ENCODE measurements around the gene PCDHGA7. TPM values are rescaled to one million over a fixed set of nuclear protein-coding genes. Genes with fewer than 3 reads are reported as not detected.
"Not testable (repeated sequence)": the region's sequence is repeated elsewhere in the genome, so short reads cannot be mapped to it uniquely, and the experiment has no call there.

PCDHGA7 gene
- total RNA-seq, 1 donor from 2014 or later, result 6.3 TPM

DNA sequence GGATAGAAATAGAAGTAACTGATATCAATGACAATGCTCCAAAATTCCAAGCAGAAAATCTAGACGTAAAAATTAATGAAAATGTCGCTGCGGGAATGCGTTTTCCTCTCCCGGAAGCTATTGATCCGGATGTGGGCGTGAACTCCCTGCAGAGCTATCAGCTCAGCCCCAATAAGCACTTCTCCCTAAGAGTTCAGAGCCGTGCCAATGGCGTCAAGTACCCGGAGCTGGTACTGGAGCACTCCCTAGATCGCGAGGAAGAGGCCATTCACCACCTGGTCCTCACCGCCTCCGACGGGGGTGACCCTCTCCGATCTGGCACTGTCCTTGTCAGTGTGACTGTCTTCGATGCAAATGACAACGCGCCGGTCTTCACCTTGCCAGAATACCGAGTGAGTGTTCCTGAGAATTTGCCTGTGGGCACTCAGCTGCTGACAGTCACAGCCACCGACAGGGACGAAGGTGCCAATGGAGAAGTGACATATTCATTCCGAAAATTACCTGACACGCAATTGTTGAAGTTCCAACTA is 31.1 kb downstream of the PCDHGA7 start:
- Mint-ChIP-seq H3K4me3 (ENCODE audit: unreplicated experiment) (peak overlapping the region; percentile 96), H3K9me3 (ENCODE audit: unreplicated experiment) (peaks cover 32% of the 10 kb centered on the region), H3K4me1 (ENCODE audit: unreplicated experiment) (peaks cover 49% of the 10 kb centered on the region), H3K36me3 (ENCODE audit: low read depth, unreplicated experiment) (peaks cover 56% of the 10 kb centered on the region), H3K27ac (ENCODE audit: unreplicated experiment) (peak overlapping the region; percentile 84), H3K27me3 (ENCODE audit: unreplicated experiment) (peaks cover 19% of the 10 kb centered on the region)
- no peak for DNase-seq (ENCODE audit: low spot score)
- TF ChIP-seq, protein P1, sequence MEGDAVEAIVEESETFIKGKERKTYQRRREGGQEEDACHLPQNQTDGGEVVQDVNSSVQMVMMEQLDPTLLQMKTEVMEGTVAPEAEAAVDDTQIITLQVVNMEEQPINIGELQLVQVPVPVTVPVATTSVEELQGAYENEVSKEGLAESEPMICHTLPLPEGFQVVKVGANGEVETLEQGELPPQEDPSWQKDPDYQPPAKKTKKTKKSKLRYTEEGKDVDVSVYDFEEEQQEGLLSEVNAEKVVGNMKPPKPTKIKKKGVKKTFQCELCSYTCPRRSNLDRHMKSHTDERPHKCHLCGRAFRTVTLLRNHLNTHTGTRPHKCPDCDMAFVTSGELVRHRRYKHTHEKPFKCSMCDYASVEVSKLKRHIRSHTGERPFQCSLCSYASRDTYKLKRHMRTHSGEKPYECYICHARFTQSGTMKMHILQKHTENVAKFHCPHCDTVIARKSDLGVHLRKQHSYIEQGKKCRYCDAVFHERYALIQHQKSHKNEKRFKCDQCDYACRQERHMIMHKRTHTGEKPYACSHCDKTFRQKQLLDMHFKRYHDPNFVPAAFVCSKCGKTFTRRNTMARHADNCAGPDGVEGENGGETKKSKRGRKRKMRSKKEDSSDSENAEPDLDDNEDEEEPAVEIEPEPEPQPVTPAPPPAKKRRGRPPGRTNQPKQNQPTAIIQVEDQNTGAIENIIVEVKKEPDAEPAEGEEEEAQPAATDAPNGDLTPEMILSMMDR (IDR thresholded peaks at IDR 0.05; ENCODE audit: unreplicated experiment), result no peak

DNA sequence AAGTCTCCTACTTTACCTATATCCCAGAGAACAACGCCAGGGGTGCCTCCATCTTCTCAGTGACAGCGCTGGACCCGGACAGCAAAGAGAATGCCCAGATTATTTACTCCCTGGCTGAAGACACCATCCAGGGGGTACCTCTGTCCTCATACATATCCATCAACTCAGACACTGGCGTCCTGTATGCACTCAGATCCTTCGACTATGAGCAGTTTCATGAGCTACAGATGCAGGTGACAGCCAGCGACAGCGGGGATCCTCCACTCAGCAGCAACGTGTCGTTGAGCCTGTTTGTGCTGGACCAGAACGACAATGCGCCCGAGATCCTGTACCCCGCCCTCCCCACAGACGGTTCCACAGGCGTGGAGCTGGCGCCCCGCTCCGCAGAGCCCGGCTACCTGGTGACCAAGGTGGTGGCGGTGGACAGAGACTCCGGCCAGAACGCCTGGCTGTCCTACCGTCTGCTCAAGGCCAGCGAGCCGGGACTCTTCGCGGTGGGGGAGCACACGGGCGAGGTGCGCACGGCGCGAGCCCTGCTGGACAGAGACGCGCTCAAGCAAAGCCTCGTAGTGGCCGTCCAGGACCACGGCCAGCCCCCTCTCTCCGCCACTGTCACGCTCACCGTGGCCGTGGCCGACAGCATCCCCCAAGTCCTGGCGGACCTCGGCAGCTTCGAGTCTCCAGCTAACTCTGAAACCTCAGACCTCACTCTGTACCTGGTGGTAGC is 32.2 kb downstream of the PCDHGA7 start:
- peak overlapping the region; percentile 68 for H3K4me3 Mint-ChIP-seq (ENCODE audit: unreplicated experiment)
- DNase-seq (ENCODE audit: low spot score); H3K27ac Mint-ChIP-seq (ENCODE audit: unreplicated experiment): not testable (repeated sequence)
- H3K4me1 Mint-ChIP-seq (ENCODE audit: unreplicated experiment), result peaks cover 46% of the 10 kb centered on the region
- peaks cover 23% of the 10 kb centered on the region for H3K27me3 Mint-ChIP-seq (ENCODE audit: unreplicated experiment)
- peaks cover 36% of the 10 kb centered on the region for H3K9me3 Mint-ChIP-seq (ENCODE audit: unreplicated experiment)
- H3K36me3 Mint-ChIP-seq (ENCODE audit: low read depth, unreplicated experiment), result peaks cover 57% of the 10 kb centered on the region

DNA sequence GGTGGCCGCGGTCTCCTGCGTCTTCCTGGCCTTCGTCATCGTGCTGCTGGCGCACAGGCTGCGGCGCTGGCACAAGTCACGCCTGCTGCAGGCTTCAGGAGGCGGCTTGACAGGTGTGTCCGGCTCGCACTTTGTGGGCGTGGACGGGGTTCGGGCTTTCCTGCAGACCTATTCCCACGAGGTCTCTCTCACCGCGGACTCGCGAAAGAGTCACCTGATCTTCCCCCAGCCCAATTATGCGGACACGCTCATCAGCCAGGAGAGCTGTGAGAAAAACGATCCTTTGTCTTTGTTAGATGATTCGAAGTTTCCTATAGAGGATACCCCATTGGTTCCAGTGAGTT is 32.7 kb downstream of the PCDHGA7 start:
- H3K27ac Mint-ChIP-seq (ENCODE audit: unreplicated experiment); H3K4me3 Mint-ChIP-seq (ENCODE audit: unreplicated experiment); DNase-seq (ENCODE audit: low spot score): not testable (repeated sequence)
- H3K9me3 Mint-ChIP-seq (ENCODE audit: unreplicated experiment), result peaks cover 38% of the 10 kb centered on the region
- peaks cover 23% of the 10 kb centered on the region for H3K27me3 Mint-ChIP-seq (ENCODE audit: unreplicated experiment)
- H3K36me3 Mint-ChIP-seq (ENCODE audit: low read depth, unreplicated experiment), result peaks cover 60% of the 10 kb centered on the region
- peaks cover 47% of the 10 kb centered on the region for H3K4me1 Mint-ChIP-seq (ENCODE audit: unreplicated experiment)

DNA sequence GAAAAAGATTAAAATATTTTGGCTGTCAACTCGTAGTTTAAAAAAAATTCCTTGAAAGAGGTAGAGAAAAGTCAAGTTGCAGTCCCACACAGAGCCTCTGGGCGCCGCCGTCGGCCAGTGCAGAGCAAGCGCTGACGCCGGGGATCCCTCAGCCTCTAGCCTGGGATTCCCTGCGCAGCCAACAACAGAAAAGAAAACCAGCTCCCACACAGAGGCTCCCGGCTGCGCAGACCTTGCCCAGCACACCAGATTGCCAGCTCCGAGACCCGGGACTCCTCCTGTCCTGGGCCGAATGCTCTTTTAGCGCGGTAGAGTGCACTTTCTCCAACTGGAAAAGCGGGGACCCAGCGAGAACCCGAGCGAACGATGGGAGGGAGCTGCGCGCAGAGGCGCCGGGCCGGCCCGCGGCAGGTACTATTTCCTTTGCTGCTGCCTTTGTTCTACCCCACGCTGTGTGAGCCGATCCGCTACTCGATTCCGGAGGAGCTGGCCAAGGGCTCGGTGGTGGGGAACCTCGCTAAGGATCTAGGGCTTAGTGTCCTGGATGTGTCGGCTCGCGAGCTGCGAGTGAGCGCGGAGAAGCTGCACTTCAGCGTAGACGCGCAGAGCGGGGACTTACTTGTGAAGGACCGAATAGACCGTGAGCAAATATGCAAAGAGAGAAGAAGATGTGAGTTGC is 35.1 kb downstream of the PCDHGA7 start, which contains the start of gene PCDHGB7:
PCDHGB7 (plus strand) TSS at position 184 of the 679 bp plus-strand sequence; CDS start at position 367, 183 bp downstream.
- DNase-seq (ENCODE audit: low spot score), result peak; percentile 81
- H3K4me3 Mint-ChIP-seq (ENCODE audit: unreplicated experiment), result peak within 1 kb of the TSS; percentile 97
- peaks cover 27% of the 10 kb centered on the region for H3K27me3 Mint-ChIP-seq (ENCODE audit: unreplicated experiment)
- H3K4me1 Mint-ChIP-seq (ENCODE audit: unreplicated experiment), result peaks cover 38% of the 10 kb centered on the region
- H3K36me3 Mint-ChIP-seq (ENCODE audit: low read depth, unreplicated experiment), result peaks cover 80% of the 10 kb centered on the region
- H3K27ac Mint-ChIP-seq (ENCODE audit: unreplicated experiment), result peak within 1 kb of the TSS; percentile 94
- peaks cover 49% of the 10 kb centered on the region for H3K9me3 Mint-ChIP-seq (ENCODE audit: unreplicated experiment)
- TF ChIP-seq, protein P1 (IDR thresholded peaks at IDR 0.05; ENCODE audit: unreplicated experiment), result peak; percentile 76

DNA sequence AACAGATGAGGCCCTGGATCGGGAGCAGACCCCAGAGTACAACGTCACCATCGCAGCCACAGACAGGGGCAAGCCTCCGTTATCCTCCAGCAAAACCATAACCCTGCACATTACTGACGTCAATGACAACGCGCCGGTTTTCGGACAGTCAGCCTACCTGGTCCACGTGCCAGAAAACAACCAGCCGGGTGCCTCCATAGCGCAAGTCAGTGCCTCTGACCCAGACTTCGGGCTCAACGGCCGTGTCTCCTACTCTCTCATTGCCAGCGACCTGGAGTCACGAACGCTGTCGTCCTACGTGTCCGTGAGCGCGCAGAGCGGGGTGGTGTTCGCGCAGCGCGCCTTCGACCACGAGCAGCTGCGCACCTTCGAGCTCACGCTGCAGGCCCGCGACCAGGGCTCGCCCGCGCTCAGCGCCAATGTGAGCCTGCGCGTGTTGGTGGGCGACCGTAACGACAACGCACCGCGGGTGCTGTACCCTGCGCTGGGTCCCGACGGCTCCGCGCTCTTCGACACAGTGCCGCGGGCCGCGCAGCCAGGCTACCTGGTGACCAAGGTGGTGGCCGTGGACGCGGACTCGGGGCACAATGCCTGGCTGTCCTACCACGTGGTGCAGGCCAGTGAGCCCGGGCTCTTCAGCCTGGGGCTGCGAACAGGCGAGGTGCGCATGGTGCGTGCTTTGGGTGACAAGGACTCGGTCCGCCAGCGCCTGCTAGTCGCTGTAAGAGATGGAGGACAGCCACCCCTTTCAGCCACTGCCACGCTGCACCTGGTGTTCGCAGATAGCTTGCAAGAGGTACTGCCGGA is 36.7 kb downstream of the PCDHGA7 start:
- Mint-ChIP-seq H3K36me3 (ENCODE audit: low read depth, unreplicated experiment) (peaks cover 79% of the 10 kb centered on the region), H3K9me3 (ENCODE audit: unreplicated experiment) (peaks cover 44% of the 10 kb centered on the region), H3K4me1 (ENCODE audit: unreplicated experiment) (peaks cover 30% of the 10 kb centered on the region), H3K4me3 (ENCODE audit: unreplicated experiment) (peak overlapping the region; percentile 97), H3K27me3 (ENCODE audit: unreplicated experiment) (peaks cover 27% of the 10 kb centered on the region), H3K27ac (ENCODE audit: unreplicated experiment) (no peak overlapping the region)
- no peak for DNase-seq (ENCODE audit: low spot score)
- TF ChIP-seq, protein P1 (IDR thresholded peaks at IDR 0.05; ENCODE audit: unreplicated experiment), result no peak

All from endothelial cell (in vitro differentiated cells).